PFSK-1 (cell line): ENCODE measurements around the gene LACC1.

Experiments used
- FOXP2 ChIP-seq: optimal IDR thresholded peaks from 2 replicates; pipeline ENCODE3; 2011; ENCODE audit warnings: borderline replicate concordance, control low read depth, inconsistent platforms; ENCODE audit not compliant: insufficient read depth; ENCODE audit errors: extremely low read length, extremely low read depth
- POLR2AphosphoS5 ChIP-seq: IDR thresholded peaks from 2 replicates; pipeline ENCODE4 v1.6.1; 2012; ENCODE audit warnings: low read depth, mild to moderate bottlenecking, control low read depth, low read length, moderate library complexity
- SIN3A ChIP-seq: IDR thresholded peaks from 2 replicates; pipeline ENCODE4 v1.6.1; 2012; ENCODE audit warnings: mild to moderate bottlenecking, low read length, moderate library complexity, borderline replicate concordance; ENCODE audit not compliant: insufficient read depth
- TAF1 ChIP-seq: IDR thresholded peaks from 2 replicates; pipeline ENCODE4 v1.6.1; 2012; ENCODE audit warnings: low read length, control low read depth, borderline replicate concordance; ENCODE audit not compliant: insufficient read depth
- TF ChIP-seq, protein P1 (sequence below), 2 experiments: IDR thresholded peaks; 2 replicates each; pipeline versions ENCODE4 v1.6.1 to v1.8.0; 2011 to 2012; ENCODE audit warnings: low read depth in 2 of 2, low read length in 2 of 2, control low read depth in 1 of 2, inconsistent platforms in 1 of 2, mild to moderate bottlenecking in 1 of 2, moderate library complexity in 1 of 2; ENCODE audit not compliant: insufficient read depth in 1 of 2

Gene LACC1

DNA sequence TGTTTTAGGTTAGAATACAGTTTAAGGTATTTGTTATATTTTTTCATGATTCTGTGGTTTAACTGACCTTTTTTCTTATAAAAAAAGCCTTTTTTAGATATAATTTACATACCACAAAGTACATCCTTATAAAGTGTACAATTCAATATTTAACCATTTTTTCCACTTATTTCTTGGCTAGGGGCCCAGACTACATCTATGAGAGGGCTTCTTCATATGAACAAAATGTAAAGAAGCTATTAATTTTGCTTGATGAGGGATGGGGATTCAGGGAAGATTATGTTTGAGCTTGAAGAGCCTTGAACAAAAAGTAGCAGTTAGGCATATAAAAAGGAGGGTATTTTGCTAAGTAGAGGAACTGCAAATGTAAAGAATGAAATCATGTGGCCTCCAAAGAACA, 2.4 kb upstream of the LACC1 start:
- TF ChIP-seq TAF1 (no peak), SIN3A (no peak), FOXP2 (no peak), POLR2AphosphoS5 (no peak)
- TF ChIP-seq, protein P1, sequence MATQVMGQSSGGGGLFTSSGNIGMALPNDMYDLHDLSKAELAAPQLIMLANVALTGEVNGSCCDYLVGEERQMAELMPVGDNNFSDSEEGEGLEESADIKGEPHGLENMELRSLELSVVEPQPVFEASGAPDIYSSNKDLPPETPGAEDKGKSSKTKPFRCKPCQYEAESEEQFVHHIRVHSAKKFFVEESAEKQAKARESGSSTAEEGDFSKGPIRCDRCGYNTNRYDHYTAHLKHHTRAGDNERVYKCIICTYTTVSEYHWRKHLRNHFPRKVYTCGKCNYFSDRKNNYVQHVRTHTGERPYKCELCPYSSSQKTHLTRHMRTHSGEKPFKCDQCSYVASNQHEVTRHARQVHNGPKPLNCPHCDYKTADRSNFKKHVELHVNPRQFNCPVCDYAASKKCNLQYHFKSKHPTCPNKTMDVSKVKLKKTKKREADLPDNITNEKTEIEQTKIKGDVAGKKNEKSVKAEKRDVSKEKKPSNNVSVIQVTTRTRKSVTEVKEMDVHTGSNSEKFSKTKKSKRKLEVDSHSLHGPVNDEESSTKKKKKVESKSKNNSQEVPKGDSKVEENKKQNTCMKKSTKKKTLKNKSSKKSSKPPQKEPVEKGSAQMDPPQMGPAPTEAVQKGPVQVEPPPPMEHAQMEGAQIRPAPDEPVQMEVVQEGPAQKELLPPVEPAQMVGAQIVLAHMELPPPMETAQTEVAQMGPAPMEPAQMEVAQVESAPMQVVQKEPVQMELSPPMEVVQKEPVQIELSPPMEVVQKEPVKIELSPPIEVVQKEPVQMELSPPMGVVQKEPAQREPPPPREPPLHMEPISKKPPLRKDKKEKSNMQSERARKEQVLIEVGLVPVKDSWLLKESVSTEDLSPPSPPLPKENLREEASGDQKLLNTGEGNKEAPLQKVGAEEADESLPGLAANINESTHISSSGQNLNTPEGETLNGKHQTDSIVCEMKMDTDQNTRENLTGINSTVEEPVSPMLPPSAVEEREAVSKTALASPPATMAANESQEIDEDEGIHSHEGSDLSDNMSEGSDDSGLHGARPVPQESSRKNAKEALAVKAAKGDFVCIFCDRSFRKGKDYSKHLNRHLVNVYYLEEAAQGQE (IDR thresholded peaks at IDR 0.05; ENCODE audit: insufficient read depth in 1 of 2, low read depth in 2 of 2, low read length in 2 of 2), result no peak

GRCh38 chr13:43877766-43878165, 1.9 kb upstream of the LACC1 start:
- TF ChIP-seq SIN3A (no peak), FOXP2 (no peak), TAF1 (no peak)
- TF ChIP-seq, protein P1 (IDR thresholded peaks at IDR 0.05; ENCODE audit: insufficient read depth in 1 of 2, low read depth in 2 of 2, low read length in 2 of 2), result no peak

GRCh38 chr13:43878892-43879754, 581 bp upstream of the LACC1 start, which contains the start of gene CCDC122:
Gene CCDC122, minus strand, starts transcription at chr13:43879740. Its CDS starts 10,364 bp downstream, at chr13:43869376.
- TF ChIP-seq FOXP2 (no peak), SIN3A (no peak), POLR2AphosphoS5 (no peak)
- TF ChIP-seq, protein P1 (IDR thresholded peaks at IDR 0.05; ENCODE audit: insufficient read depth in 1 of 2, low read depth in 2 of 2, low read length in 2 of 2), result no peak

DNA sequence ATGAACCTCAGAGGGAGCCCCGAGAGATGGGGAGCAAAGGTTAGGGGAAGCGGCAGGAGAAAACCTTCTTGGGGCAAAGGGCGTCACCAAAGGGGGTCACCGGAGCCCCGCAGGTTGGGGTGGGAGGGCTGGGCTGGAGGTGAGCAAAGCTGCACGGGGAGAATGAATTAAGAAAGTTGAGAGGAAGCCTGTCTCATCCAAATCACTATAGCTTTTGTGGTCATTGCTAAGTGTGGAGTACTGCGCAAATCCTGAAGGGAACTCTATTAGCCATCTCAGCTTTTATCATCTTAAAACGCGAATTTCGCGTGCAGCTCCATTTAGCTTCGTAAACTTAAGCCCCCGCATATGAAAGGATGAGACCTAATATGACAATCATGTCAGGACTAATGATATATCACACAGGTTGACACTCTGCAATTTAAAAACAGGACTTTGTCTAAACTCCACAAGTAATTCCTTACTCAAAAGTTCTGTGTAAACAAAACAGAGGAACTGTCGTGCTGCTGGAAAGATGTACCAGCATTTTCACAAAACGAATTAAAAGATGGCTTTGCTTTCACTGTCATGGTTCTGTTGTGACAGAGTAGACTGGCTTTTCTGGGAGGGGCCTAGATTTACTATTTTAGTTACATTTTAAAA, 631 bp downstream of the LACC1 start:
- TF ChIP-seq POLR2AphosphoS5 (no peak), SIN3A (no peak), TAF1 (no peak), FOXP2 (no peak)
- TF ChIP-seq, protein P1 (IDR thresholded peaks at IDR 0.05; ENCODE audit: insufficient read depth in 1 of 2, low read depth in 2 of 2, low read length in 2 of 2), result no peak
